ENCODE data around the gene EVA1C.
"Not testable (repeated sequence)": the region's sequence is repeated elsewhere in the genome, so short reads cannot be mapped to it uniquely, and the experiment has no call there.

EVA1C gene

DNA sequence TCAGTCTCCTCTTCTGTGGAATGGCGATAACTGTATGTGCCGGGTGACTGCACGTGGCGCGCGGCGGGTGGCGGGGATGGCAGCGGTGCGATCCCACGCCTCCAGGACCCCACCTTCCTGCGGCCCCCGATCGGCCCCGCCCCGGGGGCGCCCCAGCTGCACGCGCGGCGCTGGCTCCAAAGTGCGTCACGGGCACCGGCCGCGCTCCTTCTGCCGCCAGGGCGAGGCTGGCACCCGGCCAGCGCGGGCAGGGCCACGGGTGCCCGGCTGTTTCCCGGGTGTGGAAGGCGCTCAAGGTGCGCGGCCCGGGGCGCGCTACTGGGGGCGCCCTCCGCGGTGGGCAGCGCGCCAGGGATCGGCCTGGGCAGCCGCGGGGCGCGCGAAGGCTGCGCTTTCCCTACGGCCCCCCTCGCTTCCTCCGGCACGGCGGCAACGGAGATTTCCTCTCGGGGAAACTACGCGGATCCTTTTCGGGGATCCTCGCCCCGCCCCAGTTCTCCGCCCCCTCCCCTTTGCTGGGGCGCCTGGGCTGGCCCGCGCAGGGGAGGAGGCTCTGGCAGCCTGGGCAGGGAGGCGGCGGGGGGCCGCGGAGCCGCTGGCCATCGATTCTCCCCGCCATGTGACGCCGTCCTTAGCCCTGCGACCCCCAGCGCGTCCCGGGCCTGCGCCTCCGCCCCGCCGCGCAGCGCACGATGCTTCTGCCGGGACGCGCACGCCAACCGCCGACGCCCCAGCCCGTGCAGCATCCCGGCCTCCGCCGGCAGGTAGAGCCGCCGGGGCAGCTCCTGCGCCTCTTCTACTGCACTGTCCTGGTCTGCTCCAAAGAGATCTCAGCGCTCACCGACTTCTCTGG, at the start of gene EVA1C:
Gene EVA1C (plus strand): TSS at position 545 of the 853 bp plus-strand sequence. CDS start 148 bp downstream, at position 693.
- DNase-seq (ENCODE audit: low read depth), result peak; percentile 80

GRCh38 chr21:32364387-32364786, 48.1 kb upstream of the EVA1C start:
- no peak for DNase-seq (ENCODE audit: low read depth)

DNA sequence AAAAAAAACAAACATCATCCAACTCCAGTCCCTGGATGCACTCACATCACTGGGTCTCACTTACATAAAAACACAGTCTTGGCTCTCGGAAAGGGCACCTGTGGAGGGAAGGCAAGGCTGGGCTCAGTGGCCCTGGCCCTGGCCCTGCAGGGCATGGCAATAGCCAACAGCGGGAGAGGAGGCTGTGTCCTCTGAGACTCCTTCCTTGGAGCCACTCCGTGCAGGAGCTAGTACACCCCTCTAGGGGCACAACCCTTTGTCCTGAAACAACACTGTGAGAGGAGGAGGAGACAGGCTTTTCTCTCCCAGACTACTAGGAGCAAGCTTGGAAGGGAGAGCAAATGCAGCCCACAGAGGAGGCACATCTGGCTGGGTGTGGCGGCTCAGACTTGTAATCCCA, 47.7 kb upstream of the EVA1C start:
- no peak for DNase-seq (ENCODE audit: low read depth)

GRCh38 chr21:32366191-32366590, 46.3 kb upstream of the EVA1C start:
- no peak for DNase-seq (ENCODE audit: low read depth)

DNA sequence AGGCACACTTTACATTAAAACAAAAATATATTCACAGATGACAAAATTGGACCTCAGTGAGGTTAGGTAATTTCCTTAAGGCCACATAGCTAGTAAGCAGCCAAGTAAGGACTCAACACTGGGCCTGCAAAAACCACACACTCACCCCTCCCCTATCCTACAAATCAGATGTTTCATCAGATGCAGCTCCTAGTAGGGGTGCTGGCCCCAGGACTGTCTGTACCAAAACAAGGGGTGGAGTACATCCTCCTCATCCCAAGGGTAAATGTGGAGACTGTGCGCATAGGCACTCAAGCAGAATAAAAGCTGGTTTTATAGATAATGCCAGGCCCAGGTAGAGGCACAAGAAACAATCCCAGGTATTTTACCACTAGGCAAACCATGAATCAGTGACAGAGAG, 45.3 kb upstream of the EVA1C start:
- no peak for DNase-seq (ENCODE audit: low read depth)

DNA sequence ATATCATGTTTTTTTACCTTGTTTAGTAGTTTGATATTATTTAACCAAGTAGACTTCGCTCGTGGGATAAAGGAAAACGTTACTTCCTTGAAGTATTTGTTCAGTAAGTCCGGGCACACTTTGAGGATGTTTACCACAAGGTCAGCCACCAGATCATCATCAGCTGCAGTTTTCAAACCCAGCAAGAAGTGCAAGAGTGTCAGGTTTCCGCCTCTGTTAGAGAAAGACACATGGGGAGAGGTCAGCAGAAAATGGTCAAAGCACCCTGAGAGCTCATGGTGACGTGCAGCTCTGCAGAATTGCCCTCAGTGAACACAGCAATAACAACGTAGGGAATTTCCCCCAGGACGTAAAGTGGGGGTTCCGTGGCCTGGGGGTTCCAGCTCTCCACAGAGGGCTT, 44.1 kb upstream of the EVA1C start:
- DNase-seq (ENCODE audit: low read depth), result no peak

DNA sequence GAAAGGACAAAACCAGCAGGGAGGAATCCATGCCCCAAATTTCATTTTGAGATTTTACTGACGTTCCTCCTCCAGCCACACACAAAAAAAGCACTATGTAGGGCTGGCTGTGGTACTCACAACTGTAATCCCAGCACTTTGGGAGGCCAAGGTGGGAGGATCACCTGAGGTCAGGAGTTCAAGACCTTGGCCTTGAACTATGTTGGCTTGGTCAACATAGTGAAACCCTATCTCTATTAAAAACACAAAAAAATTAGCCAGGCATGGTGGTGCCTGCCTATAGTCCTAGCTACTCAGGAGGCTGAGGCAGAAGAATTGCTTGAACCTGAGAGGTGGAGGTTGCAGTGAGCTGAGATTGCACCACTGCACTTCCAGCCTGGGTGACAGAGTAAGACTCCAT, 43.5 kb upstream of the EVA1C start:
- not testable (repeated sequence) for DNase-seq (ENCODE audit: low read depth)

GRCh38 chr21:32370998-32371766, 41.3 kb upstream of the EVA1C start:
- DNase-seq (ENCODE audit: low read depth), result no peak

DNA sequence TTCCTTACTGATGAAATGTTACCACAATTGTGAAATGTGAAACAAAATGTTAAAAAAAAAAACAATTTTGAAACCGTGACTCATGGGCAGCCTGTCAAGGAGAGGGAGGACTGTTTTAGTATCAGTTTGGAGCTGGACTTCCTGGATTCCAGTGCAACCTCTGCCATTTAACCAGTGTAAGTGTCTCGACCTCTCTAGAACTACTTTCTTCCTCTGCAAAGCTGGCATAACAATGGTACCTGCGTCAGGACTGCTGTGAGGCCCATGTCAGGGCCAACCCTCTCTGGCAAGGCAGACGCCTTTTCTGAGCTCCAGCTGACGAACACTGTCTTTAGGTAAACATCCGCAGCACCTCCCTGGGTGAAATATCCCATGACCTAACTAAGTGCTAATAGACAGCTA, 40.6 kb upstream of the EVA1C start:
- DNase-seq (ENCODE audit: low read depth), result no peak

GRCh38 chr21:32372755-32373154, 39.8 kb upstream of the EVA1C start:
- DNase-seq (ENCODE audit: low read depth), result no peak

DNA sequence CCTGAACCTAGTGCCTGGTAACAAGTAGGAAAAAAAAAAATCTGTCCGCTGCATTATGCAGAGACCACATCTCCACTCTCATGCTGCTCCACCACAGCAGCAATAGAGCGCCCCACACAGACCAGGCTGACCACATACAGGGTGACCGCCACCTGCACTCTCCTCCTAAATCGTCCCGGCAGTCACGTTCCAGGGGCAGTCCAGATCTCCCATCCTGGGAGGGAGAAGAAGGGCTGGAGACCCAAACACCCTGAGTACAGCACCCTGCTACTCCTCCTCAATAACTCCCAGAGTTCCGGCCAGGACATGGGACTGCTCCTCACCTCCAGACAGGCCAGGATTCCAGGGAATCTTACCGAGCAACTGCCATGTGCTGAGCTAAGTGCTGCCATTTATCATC, 35.0 kb upstream of the EVA1C start:
- no peak for DNase-seq (ENCODE audit: low read depth)

GRCh38 chr21:32377991-32378390, 34.5 kb upstream of the EVA1C start:
- no peak for DNase-seq (ENCODE audit: low read depth)

- DNase-seq (ENCODE audit: low read depth), result no peak
Observed at GRCh38 chr21:32378956-32379355, 33.5 kb upstream of the EVA1C start.

- DNase-seq (ENCODE audit: low read depth), result no peak
Observed at GRCh38 chr21:32380940-32381339, 31.6 kb upstream of the EVA1C start.

DNA sequence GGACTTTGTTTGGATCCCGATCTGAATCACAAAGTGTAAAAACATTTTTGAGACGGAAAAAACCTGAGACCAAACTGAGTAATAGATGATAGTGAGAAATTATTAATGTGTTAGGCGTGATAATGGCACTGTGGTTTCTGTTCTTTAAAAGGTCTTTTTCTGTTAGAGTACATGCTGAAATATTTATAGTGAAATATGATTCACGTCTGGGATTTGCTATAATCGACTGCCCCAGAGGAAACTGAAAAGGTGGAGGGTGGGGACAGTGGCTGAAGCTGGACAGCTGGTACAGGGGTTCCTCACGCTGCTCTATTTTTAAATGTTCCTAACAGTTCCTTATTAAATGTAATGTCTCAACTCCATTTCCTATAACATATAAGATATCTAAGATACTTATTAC, 30.9 kb upstream of the EVA1C start:
- DNase-seq (ENCODE audit: low read depth), result no peak

DNA sequence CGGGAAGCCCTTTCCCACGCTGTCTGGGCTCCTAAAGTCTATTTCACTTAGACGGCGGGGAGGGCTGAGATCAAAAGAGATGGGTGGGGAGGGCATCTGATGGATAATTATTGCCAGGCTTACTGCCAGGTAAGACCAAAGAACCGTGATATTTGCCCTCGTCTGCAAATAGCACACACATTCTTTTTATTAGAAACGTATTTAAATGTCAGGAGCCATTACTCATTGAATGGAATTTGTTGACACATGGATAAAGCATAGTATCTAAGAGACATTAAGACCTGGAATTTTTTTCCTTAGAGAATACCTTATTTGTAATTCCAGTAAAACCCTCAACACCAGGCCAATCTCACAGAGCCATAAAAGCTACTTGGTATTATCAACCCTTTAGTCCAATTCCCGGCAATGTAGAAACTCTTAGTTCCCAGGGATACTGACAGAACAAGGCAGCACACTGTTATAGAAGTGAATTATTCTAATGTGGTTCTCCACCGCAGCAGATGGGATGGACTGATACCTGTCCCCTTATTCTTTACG, 30.3 kb upstream of the EVA1C start:
- DNase-seq (ENCODE audit: low read depth), result no peak

DNA sequence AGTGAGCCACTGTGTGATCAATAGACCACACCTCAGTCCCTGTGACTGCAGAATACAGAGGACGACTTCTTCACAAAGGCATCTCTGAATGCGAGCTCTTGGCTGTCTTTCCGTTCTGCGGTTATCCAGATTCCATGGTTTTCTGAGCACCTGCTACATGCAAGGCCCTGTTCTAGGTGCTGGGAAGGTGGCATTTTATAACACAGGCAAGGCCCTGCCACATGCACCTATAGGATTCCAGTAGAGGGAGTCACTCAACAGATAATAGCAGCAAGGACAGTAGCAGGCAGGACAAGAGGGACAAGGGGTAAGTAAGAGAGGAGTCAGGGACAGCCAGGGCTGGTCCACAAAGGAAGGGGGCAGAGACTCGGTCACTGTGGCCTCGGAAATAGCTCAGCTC, 28.7 kb upstream of the EVA1C start:
- no peak for DNase-seq (ENCODE audit: low read depth)

DNA sequence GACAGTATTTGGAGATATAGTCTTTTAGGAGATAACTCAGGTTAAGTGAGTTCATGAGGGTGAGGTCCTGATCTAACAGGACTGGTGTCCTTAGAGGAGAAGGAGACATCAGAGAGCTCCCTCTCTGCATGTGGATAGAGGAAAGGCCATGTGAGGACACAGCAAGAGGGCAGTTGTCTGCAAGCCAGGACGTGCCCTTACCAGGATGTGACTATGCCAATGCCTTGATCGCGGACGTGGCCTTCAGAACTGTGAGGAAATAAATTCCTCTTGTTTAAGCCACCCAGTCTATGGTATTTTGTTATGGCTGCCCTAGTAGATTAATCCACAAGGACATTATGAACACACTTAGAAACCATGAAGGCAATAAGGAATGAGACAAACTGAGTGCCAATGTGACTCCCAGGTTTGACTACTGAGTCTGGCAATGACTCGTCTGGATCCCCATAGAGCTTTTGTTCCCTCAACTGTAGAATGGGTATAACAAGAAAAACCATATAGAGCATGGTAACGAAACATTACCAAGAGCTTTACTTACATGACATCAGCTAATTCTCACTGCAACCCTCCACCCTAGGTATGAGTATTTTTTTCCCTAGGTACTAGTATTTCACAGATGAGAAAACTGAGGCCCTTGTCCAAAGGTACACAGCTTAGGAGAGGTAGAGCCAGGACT, 26.2 kb upstream of the EVA1C start:
- no peak for DNase-seq (ENCODE audit: low read depth)

- no peak for DNase-seq (ENCODE audit: low read depth)
Observed at GRCh38 chr21:32387151-32387550, 25.4 kb upstream of the EVA1C start.

DNA sequence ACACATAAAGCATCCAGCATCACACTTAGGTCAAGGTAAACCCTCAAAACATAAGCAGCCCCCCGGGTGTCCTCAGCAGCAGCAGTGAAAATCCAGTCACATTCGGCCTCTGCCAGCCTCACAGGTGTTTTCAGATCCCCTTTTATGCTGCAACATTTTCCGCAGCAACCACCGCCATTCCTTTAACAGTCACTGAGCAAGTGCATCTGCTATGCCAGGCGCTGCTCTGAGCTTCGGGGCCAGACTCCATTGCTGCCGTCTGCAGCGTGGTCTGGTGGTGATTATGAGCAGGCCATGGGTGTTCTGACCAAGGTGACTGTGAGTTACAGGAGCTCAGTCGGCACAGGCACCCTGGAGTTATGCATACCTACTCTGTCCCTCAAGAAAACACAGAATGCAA, 24.2 kb upstream of the EVA1C start:
- no peak for DNase-seq (ENCODE audit: low read depth)

DNA sequence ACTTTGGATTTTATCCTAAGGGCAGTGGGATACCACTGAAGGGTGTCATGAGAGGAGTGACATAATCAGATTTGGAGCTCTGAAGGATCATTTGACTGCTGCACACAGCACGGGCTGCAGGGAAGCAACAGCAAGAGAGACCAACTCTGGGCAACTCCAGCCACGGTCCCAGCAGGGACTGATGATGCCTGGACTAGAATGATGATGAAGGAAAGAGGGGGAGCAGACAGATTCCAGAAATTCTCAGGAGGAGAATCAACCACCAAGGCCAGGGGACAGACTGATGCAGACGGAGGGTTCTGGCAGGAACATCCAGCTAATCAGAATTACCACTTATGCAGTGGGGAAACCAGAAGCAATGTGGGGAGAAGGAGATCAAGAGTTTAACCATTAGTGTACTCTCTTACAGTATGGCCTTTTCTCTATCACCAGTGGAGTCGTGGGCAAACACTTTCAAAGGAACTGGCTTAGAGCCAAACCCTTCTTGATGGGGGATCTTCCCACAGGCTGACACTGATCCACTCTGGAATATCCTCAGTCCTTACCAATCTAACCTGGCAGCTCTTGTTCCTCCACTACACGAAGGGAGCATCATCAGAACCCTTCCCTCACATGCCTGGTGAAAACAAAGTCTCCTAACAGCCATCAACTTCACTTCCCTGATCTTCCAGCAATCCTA, 23.0 kb upstream of the EVA1C start:
- DNase-seq (ENCODE audit: low read depth), result no peak
